Erythroblast (primary cell): Measurements from ENCODE around the gene HOXC4.

Source experiments
- DNase-seq, 2 experiments: peaks; one replicate each; lab custom pipeline; 2025; lab: John Stamatoyannopoulos, UW
- GATA1 ChIP-seq: IDR thresholded peaks from 2 replicates; pipeline ENCODE4 v1.6.1; 2011; ENCODE audit warnings: low read depth, mild to moderate bottlenecking, control low read depth, low read length, moderate library complexity
- POLR2A ChIP-seq: IDR thresholded peaks from 2 replicates; pipeline ENCODE4 v1.6.1; 2011; ENCODE audit warnings: mild to moderate bottlenecking, low read length

The HOXC4 gene

GRCh38 chr12:54019924-54020590, 33.6 kb upstream of the HOXC4 start:
- no peak for DNase-seq
- TF ChIP-seq GATA1 (no peak), POLR2A (no peak)

GRCh38 chr12:54020591-54021405, 32.8 kb upstream of the HOXC4 start:
- DNase-seq: no peak
- TF ChIP-seq GATA1 (no peak), POLR2A (no peak)

- no peak for DNase-seq
- TF ChIP-seq GATA1 (no peak), POLR2A (no peak)
Observed at GRCh38 chr12:54021432-54022013, 32.1 kb upstream of the HOXC4 start.

- no peak for DNase-seq
- TF ChIP-seq GATA1 (no peak), POLR2A (no peak)
Observed at GRCh38 chr12:54022960-54023884, 30.4 kb upstream of the HOXC4 start.

GRCh38 chr12:54024127-54024526, 29.5 kb upstream of the HOXC4 start:
- DNase-seq: no peak
- TF ChIP-seq POLR2A (no peak), GATA1 (no peak)

- no peak for DNase-seq
- TF ChIP-seq GATA1: no peak
Observed at GRCh38 chr12:54024581-54025305, 28.9 kb upstream of the HOXC4 start.

- DNase-seq: no peak
- no peak for TF ChIP-seq GATA1
- no peak for TF ChIP-seq POLR2A
Observed at GRCh38 chr12:54025499-54026405, 27.9 kb upstream of the HOXC4 start.

- TF ChIP-seq GATA1 (no peak), POLR2A (no peak)
- DNase-seq: no peak
Observed at GRCh38 chr12:54026640-54027441, 26.8 kb upstream of the HOXC4 start.

- no peak for DNase-seq
- TF ChIP-seq GATA1 (no peak), POLR2A (no peak)
Observed at GRCh38 chr12:54027442-54027786, 26.2 kb upstream of the HOXC4 start.

- DNase-seq: no peak
Observed at GRCh38 chr12:54028314-54029201, 25.1 kb upstream of the HOXC4 start, which contains the start of gene HOXC6. Gene HOXC6, plus strand, starts transcription at chr12:54028440. Its CDS starts 82 bp downstream, at chr12:54028522.

More at GRCh38 chr12:54028314-54029201, 25.1 kb upstream of the HOXC4 start, which contains the start of gene HOXC6:
- TF ChIP-seq GATA1: no peak
- TF ChIP-seq POLR2A: no peak
